Heart right ventricle (tissue), 16 donors: ENCODE data around the gene MALRD1. TPM values are rescaled to one million over a fixed set of nuclear protein-coding genes. Genes with fewer than 3 reads are reported as not detected.

Source experiments
- ATAC-seq, 8 donors: fragments of 200-7000 bp; cut with Tn5 transposase; one replicate each; pipeline ENCODE4 v1.9.1; 2020; ENCODE audit warnings: mild to moderate bottlenecking in 8 of 8, moderate library complexity in 8 of 8, moderate number of reproducible peaks in 1 of 8
- DNase-seq, 2 donors: peaks; one replicate each; pipeline ENCODE4 v3.0.0-alpha.2; 2020
- H3K27ac ChIP-seq, 10 donors: fragments of 200-600 bp; sonication (generic) in 2 of 10; one replicate each; pipeline versions ENCODE4 v1.5.0 to v1.8.0; 2020 to 2022; ENCODE audit warnings: mild to moderate bottlenecking in 3 of 10
- H3K27me3 ChIP-seq, 7 donors: fragments of 200-600 bp; one replicate each; pipeline ENCODE4 v1.8.0; 2021 to 2022; ENCODE audit warnings: mild to moderate bottlenecking in 2 of 7
- H3K36me3 ChIP-seq, 9 donors: fragments of 200-600 bp; sonication (generic) in 1 of 9; one replicate each; pipeline versions ENCODE4 v1.5.0 to v1.8.0; 2020 to 2022; ENCODE audit warnings: mild to moderate bottlenecking in 2 of 9
- H3K4me1 ChIP-seq, 9 donors: fragments of 200-600 bp; sonication (generic) in 1 of 9; one replicate each; pipeline versions ENCODE4 v1.5.0 to v1.8.0; 2020 to 2022; ENCODE audit warnings: mild to moderate bottlenecking in 4 of 9
- H3K4me3 ChIP-seq, 10 donors: fragments of 200-600 bp; sonication (generic) in 2 of 10; one replicate each; pipeline versions ENCODE4 v1.5.0 to v1.8.0; 2020 to 2022; ENCODE audit warnings: mild to moderate bottlenecking in 7 of 10, moderate library complexity in 2 of 10
- H3K9me3 ChIP-seq, 11 donors: fragments of 200-600 bp in 10 of 11; sonication (generic) in 2 of 11; one replicate each; pipeline versions ENCODE4 v1.5.0 to v1.8.0; 2013 to 2022; ENCODE audit warnings: mild to moderate bottlenecking in 2 of 11, control low read depth in 1 of 11, moderate library complexity in 1 of 11
- CTCF ChIP-seq, 9 donors: fragments of 200-600 bp; sonication (generic) in 2 of 9; IDR thresholded peaks; one replicate each; pipeline versions ENCODE4 v1.5.0 to v1.8.0; 2021 to 2022; ENCODE audit warnings: antibody characterized with exemption in 9 of 9, mild to moderate bottlenecking in 5 of 9, moderate library complexity in 1 of 9
- WGBS, 2 donors: extraction: QIAGEN DNeasy Blood & Tissue Kit; methylation state at CpG; one replicate each; pipeline ENCODE4 v1.1.7; 2013; ENCODE audit warnings: inconsistent platforms in 1 of 2; 5-methylcytosine and 5-hydroxymethylcytosine counted together
- intact Hi-C, 10 donors: fragments of 100-400 bp; cut with DNase I; formaldehyde crosslinking; loops; one replicate each; pipeline versions ENCODE4 v1.11.1 to v1.14.2; 2022
- polyA plus RNA-seq, 2 donors: library from polyadenylated mRNA; stranded (reverse); fragments of 200-250 nt; gene quantifications; one replicate each; pipeline ENCODE4 v1.2.3, GENCODE V29; 2013
- total RNA-seq, 10 donors: library from RNA; stranded (reverse); fragmentation: NEBNext Ultra II Directional in 3 of 10; extraction: Animal tissue kit (Norgen Biotek cat#: 25700) in 3 of 10; gene quantifications; one replicate each; pipeline versions ENCODE4 v1.2.1 to v1.2.4, GENCODE V29; 2021 to 2023
- donor health status: Arrhythmogenic right ventricular cardiomyopathy.
- donor health status: ischemic (EF 13 %, LVEDD 7.1; RV severe dilation, severe dysfunction).
- donor health status: healthy with polysubstance abuse.
- donor health status: DM: no; HTN: yes; CAD: no.
- donor health status: DM: no; HTN: no; CAD: no.
- donor health status: ischemic (EF 25% LVEDD 6.9; RV normal size, moderate dysfunction).
- donor health status: ischemic (EF 25% LVEDD 5.7; RV mildly dilated, moderate dysfunction).
- donor health status: healthy.
- donor health status: DM: yes; HTN: yes; CAD: no.
- donor health status: Ischemic cardiomyopathy.
- donor health status: ischemic (EF 35%, LVEDD 5.7; RV mildly dilated, moderate dysfunction).
- donor health status: nonischemic (EF 11% LVEDD 7.7; RV severe dilation, severe dysfunction).
- donor health status: DM: yes; HTN: yes; CAD: no.
- donor health status: PGD.
- donor health status: ischemic (EF 29% LVEDD 5.4; RV normal size, mild dysfunction).
- donor health status: nonischemic (EF 23%, LVEDD 6.1; RV moderate dilation, normal function).

MALRD1 gene
- total and polyA plus RNA-seq, 12 donors, result 0.10 to 2.2 (median 0.47) TPM

DNA sequence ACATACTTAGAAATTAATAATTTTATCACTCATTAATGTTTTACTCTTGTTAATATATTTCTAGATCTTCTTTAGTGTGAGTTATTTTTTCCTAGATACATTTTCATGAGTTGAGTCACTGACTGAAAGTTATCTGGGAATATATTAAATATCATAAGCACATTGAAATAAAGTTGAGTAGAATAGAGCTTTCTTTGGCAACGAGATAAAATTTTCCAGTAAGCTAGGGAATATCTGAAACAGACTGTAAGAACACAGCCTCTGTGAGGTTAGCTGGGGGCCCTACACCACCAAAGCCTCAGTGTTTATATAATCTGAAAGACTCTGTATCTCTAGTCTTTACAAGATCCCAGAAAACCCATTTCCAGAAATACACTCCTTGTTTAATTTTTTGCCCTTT is 419.8 kb downstream of the MALRD1 start:
- Histone ChIP-seq H3K9me3 (peaks cover 0 to 14% (median 0%) of the 10 kb centered on the region in 11 donors), H3K27ac (no peak overlapping the region), H3K36me3 (no peaks in the 10 kb centered on the region), H3K27me3 (no peaks in the 10 kb centered on the region), H3K4me3 (no peak overlapping the region), H3K4me1 (no peaks in the 10 kb centered on the region)
- no peak for DNase-seq
- no peak for TF ChIP-seq CTCF (IDR thresholded peaks at IDR 0.05)
- WGBS, 2 donors, result 47 to 55% methylated on average over 1 of the region's 1 CpG
- no peak for ATAC-seq
- intact Hi-C loops, result no loop called here

DNA sequence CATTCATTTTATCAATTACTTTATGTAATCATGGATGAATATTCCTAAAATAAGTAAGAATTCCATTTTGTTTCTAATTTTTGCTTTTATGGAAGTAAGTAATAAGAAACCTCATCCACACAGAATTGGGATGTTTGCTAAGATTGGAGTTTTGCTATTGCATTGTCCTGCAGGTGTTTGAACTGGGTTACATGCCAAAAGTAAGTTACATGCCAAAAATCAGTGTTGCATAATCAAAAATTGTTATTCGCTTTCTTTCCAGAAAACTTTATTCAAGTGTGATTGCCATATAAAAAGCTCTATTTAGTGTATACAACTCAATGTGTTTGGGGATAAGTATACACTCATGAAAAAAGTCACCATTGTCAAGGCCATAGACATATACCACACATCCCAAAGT is 420.9 kb downstream of the MALRD1 start:
- Histone ChIP-seq H3K27me3 (no peaks in the 10 kb centered on the region), H3K4me3 (no peak overlapping the region), H3K4me1 (no peaks in the 10 kb centered on the region), H3K36me3 (no peaks in the 10 kb centered on the region), H3K9me3 (peaks cover 0 to 14% (median 0%) of the 10 kb centered on the region in 11 donors), H3K27ac (no peak overlapping the region)
- WGBS, 2 donors, result 0 to 44% methylated on average over 1 of the region's 1 CpG
- intact Hi-C loops, result no loop called here
- ATAC-seq (no peak), DNase-seq (no peak)
- TF ChIP-seq CTCF (IDR thresholded peaks at IDR 0.05), result no peak

- TF ChIP-seq CTCF (IDR thresholded peaks at IDR 0.05), result no peak
- no peaks in the 10 kb centered on the region for H3K4me1 ChIP-seq
- no peak overlapping the region for H3K4me3 ChIP-seq
- no peak for ATAC-seq
- H3K27me3 ChIP-seq, result no peaks in the 10 kb centered on the region
- 62 to 73% methylated on average over 4 of the region's 4 CpGs for WGBS, 2 donors
- peaks cover 0 to 3% (median 0%) of the 10 kb centered on the region in 11 donors for H3K9me3 ChIP-seq
- intact Hi-C loops, result no loop called here
- DNase-seq, result no peak
- no peak overlapping the region for H3K27ac ChIP-seq
- H3K36me3 ChIP-seq, result no peaks in the 10 kb centered on the region
These were observed 431.3 kb downstream of the MALRD1 start for GRCh38 chr10:19479854-19480253.

- Histone ChIP-seq H3K27me3 (no peaks in the 10 kb centered on the region), H3K4me1 (no peaks in the 10 kb centered on the region), H3K9me3 (peaks cover 0 to 3% (median 0%) of the 10 kb centered on the region in 11 donors), H3K4me3 (no peak overlapping the region), H3K36me3 (no peaks in the 10 kb centered on the region), H3K27ac (no peak overlapping the region)
- ATAC-seq, result no peak
- WGBS, 2 donors, result 41 to 45% methylated on average over 3 of the region's 3 CpGs
- intact Hi-C loops, result no loop called here
- DNase-seq, result no peak
- TF ChIP-seq CTCF (IDR thresholded peaks at IDR 0.05), result no peak
These were observed 431.8 kb downstream of the MALRD1 start for GRCh38 chr10:19480353-19480752.
